ENCODE data around the gene ARHGAP26.

DNA sequence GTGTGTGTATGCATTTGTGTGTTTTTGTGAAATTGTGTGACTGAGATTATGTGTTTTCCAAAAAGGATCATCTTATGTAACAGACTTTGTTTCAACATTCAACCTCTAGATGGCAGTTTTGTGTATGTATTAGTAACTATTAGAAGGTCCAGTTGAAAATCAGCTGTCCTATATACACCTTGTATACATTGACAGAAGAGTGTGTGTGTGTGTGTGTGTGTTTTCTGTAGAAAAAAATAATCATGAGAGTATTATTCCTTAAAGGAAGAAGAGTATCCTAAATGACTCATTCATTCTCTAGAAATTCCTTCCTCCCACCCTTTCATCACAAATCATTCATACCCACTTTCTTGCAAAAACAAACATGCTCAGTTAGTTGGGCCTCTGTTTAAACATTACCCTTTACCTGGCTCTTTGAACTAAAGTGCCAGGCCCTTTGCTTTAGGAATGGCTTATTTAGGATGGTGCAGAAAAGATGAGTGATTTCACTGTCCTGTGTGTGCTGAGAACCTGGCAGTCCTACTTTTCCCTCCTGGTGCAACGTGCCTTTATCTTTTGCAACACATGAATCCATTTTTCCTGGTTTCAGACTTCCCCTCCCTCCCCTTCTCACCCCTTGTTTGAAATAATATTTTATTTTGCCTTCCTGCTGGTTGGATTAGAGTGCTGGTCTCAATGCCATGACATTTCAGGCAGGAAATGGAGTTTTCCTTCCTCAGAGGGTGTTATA lies 152.2 kb downstream of the ARHGAP26 start:
- TF ChIP-seq, protein P1, sequence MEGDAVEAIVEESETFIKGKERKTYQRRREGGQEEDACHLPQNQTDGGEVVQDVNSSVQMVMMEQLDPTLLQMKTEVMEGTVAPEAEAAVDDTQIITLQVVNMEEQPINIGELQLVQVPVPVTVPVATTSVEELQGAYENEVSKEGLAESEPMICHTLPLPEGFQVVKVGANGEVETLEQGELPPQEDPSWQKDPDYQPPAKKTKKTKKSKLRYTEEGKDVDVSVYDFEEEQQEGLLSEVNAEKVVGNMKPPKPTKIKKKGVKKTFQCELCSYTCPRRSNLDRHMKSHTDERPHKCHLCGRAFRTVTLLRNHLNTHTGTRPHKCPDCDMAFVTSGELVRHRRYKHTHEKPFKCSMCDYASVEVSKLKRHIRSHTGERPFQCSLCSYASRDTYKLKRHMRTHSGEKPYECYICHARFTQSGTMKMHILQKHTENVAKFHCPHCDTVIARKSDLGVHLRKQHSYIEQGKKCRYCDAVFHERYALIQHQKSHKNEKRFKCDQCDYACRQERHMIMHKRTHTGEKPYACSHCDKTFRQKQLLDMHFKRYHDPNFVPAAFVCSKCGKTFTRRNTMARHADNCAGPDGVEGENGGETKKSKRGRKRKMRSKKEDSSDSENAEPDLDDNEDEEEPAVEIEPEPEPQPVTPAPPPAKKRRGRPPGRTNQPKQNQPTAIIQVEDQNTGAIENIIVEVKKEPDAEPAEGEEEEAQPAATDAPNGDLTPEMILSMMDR (IDR thresholded peaks at IDR 0.05; ENCODE audit: poor library complexity, severe bottlenecking), result peak; percentile 76
- TF ChIP-seq EZH2 (IDR thresholded peaks at IDR 0.05; ENCODE audit: borderline replicate concordance, insufficient read depth, low read length, poor library complexity, severe bottlenecking) (no peak), POLR2AphosphoS5 (IDR thresholded peaks at IDR 0.05) (no peak), TAF1 (IDR thresholded peaks at IDR 0.05; ENCODE audit: low read depth) (no peak), SMC3 (conservative IDR thresholded peaks at IDR 0.05; ENCODE audit: poor library complexity) (peak; percentile 84)
